Mononuclear cell (primary cell): ENCODE measurements around the gene PCDHA2. TPM values are rescaled to one million over a fixed set of nuclear protein-coding genes. Genes with fewer than 3 reads are reported as not detected.
"Not testable (repeated sequence)": the region's sequence is repeated elsewhere in the genome, so short reads cannot be mapped to it uniquely, and the experiment has no call there.

Experiments used
- H3K27me3 ChIP-seq: 2 replicates; pipeline ENCODE4 v1.6.0; 2011; ENCODE audit warnings: low read length, control low read depth; ENCODE audit not compliant: insufficient read depth
- H3K4me1 ChIP-seq: 2 replicates; pipeline ENCODE4 v1.5.1; 2011; ENCODE audit warnings: mild to moderate bottlenecking, low read length, control low read depth; ENCODE audit not compliant: insufficient read depth
- H3K4me3 ChIP-seq: 2 replicates; pipeline ENCODE4 v1.5.1; 2011; ENCODE audit warnings: mild to moderate bottlenecking, low read length, moderate library complexity
- H3K9me3 ChIP-seq: 2 replicates; pipeline ENCODE4 v1.5.1; 2011; ENCODE audit warnings: low read depth, mild to moderate bottlenecking, control low read depth, low read length
- total RNA-seq: library from RNA; depleted of rRNA; stranded (reverse); fragments of >200 nt; gene quantifications from one replicate; pipeline ENCODE4 v1.2.3, GENCODE V29; 2012

PCDHA2 gene
- total RNA-seq = not detected

DNA sequence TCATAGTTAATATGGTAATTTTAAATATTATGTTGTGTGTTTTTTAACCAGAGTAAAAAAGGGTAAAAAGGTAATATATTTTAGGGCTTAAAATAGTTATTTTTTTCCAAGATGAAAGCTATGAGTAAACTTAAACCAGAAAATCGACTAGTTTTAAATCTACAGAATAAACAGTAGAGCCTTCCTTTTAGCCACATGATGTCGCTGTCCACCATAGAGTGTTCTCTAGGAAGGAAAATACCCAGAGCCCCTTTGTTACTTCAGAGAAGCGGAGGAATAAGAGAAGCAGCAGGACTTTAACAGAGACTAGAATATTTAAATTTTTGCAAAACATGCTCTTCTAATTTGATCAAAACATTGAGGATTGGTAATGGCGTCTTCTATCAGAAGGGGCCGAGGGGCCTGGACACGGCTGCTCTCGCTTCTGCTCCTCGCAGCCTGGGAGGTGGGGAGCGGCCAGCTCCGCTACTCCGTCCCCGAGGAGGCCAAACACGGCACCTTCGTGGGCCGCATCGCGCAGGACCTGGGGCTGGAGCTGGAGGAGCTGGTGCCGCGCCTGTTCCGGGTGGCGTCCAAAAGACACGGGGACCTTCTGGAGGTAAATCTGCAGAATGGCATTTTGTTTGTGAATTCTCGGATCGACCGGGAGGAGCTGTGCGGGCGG, at the start of gene PCDHA2:
Gene PCDHA2 (plus strand): TSS at position 258 of the 664 bp plus-strand sequence.
- Histone ChIP-seq H3K9me3 (peaks cover 40% of the 10 kb centered on the region), H3K4me3 (no peak within 1 kb of the TSS), H3K4me1 (no peaks in the 10 kb centered on the region), H3K27me3 (peaks cover 33% of the 10 kb centered on the region)

- Histone ChIP-seq H3K4me1 (no peaks in the 10 kb centered on the region), H3K9me3 (peaks cover 29% of the 10 kb centered on the region), H3K27me3 (peaks cover 3% of the 10 kb centered on the region), H3K4me3 (no peak overlapping the region)
Measured at GRCh38 chr5:140753561-140753960, 41.1 kb upstream of the PCDHA2 start.

DNA sequence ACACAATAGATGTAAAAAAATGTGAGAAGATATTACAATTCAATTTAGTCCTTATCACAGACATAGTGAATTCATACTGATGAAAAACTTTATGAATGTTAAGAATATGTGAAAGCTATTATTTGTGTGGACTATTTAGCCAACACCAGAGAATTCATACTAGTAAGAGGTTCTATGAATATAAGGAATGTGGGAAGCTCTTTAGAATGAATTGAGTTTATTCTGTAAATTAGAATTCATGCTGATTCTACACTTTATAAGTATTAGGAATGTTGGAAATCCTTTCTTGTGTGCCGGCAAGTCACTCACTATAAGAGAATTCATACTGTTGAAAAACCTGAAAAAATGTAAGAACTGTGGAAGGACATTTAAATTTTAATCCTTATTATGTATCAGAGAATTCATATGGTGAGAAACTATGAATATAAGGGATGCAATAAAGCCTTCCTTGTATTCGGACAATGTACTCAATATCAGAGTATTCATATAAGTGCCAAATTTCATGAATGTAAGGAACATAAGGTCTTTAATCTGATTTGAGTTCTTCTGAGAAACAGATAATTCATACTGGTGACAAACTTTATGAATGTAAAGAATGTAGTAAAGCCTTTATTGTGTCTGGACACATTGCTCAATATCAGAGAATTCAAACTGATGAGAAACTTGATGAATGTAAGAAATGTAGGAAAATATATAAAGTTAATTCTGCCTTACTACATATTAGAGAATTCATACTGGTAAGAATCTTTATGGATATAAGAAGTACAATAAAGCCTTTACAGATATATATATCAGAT, 30.3 kb upstream of the PCDHA2 start:
- H3K27me3 ChIP-seq = no peaks in the 10 kb centered on the region
- H3K4me1 ChIP-seq = no peaks in the 10 kb centered on the region
- peaks cover 89% of the 10 kb centered on the region for H3K9me3 ChIP-seq
- no peak overlapping the region for H3K4me3 ChIP-seq

DNA sequence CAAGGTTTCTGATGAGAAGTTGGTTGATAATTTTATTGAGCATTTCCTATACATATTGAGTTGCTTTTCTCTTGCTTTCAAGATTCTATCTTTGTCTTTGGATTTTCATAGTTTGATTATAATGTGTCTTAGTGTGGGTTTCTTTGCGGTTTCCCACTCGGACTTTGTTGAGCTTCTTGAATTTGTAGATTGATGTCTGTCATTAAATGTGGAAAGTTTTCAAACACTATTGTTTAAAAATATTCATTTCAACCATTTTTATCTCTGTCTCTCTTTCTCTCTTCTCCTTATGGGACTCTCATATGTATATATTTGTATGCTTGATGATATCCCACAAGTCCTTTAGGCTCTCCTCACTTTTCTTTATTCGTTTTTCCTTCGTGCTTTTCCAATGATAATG, 27.2 kb upstream of the PCDHA2 start:
- H3K9me3 ChIP-seq = peaks cover 93% of the 10 kb centered on the region
- no peaks in the 10 kb centered on the region for H3K4me1 ChIP-seq
- no peaks in the 10 kb centered on the region for H3K27me3 ChIP-seq
- no peak overlapping the region for H3K4me3 ChIP-seq

DNA sequence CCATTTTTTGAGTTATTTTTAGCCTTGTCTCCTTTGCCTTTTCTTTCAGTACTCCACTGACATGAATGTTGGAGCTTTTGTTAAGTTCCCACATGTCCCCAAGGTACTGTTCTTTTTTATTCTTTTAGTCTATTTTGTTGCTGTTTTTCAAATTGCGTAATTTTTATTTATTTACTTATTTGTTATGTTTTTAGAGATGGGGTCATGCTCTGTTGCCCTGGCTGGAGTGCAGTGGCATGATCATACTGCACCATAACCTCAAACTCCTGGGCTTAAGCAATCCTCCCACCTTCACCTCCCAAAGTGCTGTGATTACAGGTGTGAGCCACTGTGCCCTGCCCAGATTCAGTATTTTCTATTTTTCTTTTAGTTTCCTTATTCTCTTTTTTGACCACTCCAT, 14.1 kb upstream of the PCDHA2 start:
- H3K9me3 ChIP-seq = peaks cover 13% of the 10 kb centered on the region
- H3K27me3 ChIP-seq = peaks cover 7% of the 10 kb centered on the region
- H3K4me1 ChIP-seq = no peaks in the 10 kb centered on the region
- H3K4me3 ChIP-seq = no peak overlapping the region

DNA sequence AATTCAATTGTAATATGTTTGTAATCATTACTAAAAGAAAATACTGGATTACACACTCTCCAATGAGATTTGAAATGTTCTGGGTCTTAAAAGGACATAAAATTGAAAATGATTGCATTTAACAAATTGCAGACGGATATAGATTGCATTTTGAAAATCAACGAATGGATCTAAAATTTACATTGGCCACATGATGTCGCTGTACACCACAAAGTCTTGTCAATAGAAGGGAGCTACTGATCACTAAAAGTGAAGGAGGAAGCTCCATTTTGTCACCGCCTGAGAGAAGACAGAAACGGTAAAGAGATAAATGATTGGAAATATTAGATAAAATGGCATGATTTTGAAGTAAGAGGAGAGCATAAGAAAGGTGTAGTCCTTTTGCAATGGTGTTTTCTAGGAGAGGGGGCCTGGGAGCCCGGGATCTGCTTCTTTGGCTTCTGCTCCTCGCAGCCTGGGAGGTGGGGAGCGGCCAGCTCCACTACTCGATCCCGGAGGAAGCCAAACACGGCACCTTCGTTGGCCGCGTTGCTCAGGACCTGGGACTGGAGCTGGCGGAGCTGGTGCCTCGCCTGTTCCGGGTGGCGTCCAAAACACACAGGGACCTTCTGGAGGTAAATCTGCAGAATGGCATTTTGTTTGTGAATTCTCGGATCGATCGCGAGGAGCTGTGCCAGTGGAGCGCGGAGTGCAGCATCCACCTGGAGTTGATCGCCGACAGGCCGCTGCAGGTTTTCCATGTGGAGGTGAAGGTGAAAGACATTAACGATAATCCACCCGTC, 8.6 kb upstream of the PCDHA2 start, which contains the start of gene PCDHA1:
Gene PCDHA1 (plus strand): TSS at position 236 of the 782 bp plus-strand sequence.
- Histone ChIP-seq H3K27me3 (peaks cover 31% of the 10 kb centered on the region), H3K9me3 (peaks cover 46% of the 10 kb centered on the region), H3K4me1 (no peaks in the 10 kb centered on the region), H3K4me3 (no peak within 1 kb of the TSS)

DNA sequence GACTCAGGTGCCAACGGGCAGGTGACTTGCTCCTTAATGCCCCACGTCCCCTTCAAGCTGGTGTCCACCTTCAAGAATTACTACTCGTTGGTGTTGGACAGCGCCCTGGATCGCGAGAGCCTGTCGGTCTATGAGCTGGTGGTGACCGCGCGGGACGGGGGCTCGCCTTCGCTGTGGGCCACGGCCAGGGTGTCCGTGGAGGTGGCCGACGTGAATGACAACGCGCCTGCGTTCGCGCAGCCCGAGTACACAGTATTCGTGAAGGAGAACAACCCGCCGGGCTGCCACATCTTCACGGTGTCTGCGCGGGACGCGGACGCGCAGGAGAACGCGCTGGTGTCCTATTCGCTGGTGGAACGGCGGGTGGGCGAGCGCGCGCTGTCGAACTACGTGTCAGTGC, 7.2 kb upstream of the PCDHA2 start:
- not testable (repeated sequence) for H3K4me1 ChIP-seq, H3K4me3 ChIP-seq
- Histone ChIP-seq H3K9me3 (peaks cover 40% of the 10 kb centered on the region), H3K27me3 (peaks cover 34% of the 10 kb centered on the region)

DNA sequence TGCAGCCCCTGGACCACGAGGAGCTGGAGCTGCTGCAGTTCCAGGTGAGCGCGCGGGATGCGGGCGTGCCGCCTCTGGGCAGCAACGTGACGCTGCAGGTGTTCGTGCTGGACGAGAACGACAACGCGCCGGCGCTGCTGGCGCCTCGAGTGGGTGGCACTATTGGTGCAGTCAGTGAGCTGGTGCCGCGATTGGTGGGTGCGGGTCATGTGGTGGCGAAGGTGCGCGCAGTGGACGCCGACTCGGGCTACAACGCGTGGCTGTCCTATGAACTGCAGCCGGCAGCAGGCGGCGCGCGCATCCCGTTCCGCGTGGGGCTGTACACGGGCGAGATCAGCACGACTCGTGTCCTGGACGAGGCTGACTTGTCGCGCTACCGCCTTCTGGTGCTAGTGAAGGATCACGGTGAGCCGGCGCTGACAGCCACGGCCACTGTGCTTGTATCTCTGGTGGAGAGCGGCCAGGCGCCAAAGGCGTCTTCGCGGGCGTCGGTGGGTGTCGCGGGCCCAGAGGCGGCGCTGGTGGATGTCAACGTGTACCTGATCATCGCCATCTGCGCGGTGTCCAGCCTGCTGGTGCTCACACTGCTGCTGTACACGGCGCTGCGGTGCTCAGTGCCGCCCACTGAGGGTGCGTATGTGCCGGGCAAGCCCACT, 6.7 kb upstream of the PCDHA2 start:
- Histone ChIP-seq H3K27me3 (peaks cover 36% of the 10 kb centered on the region), H3K9me3 (peaks cover 45% of the 10 kb centered on the region)
- not testable (repeated sequence) for H3K4me3 ChIP-seq, H3K4me1 ChIP-seq

DNA sequence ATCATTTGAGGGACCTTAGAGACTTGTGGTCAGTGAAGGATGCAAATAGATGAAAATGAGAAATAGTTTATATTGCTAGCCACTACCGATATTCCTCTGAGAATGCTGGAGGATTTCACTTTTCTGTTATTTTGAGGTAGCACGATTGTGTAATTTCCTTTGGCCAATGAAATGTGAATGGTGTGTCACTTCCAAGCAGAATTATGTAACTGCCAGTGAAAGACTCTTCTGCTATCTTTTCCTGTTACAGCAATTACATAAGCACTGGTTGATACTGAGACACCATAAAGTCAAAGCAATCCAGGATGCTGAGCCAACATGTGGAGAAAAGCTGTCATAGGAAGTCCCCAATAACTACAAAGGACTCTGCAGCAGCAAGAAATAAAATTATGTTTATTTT, 3.6 kb upstream of the PCDHA2 start:
- Histone ChIP-seq H3K4me1 (no peaks in the 10 kb centered on the region), H3K4me3 (no peak overlapping the region), H3K9me3 (peaks cover 60% of the 10 kb centered on the region), H3K27me3 (peaks cover 51% of the 10 kb centered on the region)

GRCh38 chr5:140795259-140795641, 598 bp downstream of the PCDHA2 start:
- Histone ChIP-seq H3K27me3 (peaks cover 31% of the 10 kb centered on the region), H3K4me3 (no peak overlapping the region), H3K9me3 (peaks cover 38% of the 10 kb centered on the region), H3K4me1 (no peaks in the 10 kb centered on the region)

DNA sequence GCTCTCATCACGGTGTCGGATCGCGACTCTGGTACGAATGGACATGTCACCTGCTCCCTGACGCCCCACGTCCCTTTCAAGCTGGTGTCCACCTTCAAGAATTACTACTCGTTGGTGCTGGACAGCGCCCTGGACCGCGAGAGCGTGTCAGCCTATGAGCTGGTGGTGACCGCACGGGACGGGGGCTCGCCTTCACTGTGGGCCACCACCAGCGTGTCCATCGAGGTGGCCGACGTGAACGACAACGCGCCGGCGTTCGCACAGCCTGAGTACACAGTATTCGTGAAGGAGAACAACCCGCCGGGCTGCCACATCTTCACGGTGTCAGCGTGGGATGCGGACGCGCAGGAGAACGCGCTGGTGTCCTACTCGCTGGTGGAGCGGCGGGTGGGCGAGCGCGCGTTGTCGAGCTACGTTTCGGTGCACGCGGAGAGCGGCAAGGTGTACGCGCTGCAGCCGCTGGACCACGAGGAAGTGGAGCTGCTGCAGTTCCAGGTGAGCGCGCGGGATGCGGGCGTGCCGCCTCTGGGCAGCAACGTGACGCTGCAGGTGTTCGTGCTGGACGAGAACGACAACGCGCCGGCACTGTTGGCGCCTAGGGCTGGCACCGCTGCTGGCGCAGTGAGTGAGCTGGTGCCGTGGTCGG, 1.5 kb downstream of the PCDHA2 start:
- H3K4me1 ChIP-seq, H3K4me3 ChIP-seq: not testable (repeated sequence)
- H3K9me3 ChIP-seq = peaks cover 41% of the 10 kb centered on the region
- peaks cover 41% of the 10 kb centered on the region for H3K27me3 ChIP-seq

DNA sequence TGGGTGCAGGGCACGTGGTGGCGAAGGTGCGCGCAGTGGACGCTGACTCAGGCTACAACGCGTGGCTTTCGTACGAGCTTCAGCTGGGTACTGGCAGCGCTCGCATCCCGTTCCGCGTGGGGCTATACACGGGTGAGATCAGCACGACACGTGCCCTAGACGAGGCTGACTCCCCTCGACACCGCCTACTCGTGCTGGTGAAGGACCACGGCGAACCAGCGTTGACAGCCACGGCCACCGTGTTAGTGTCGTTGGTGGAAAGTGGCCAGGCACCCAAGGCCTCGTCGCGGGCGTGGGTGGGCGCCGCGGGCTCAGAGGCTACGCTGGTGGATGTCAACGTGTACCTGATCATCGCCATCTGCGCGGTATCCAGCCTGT, 2.1 kb downstream of the PCDHA2 start:
- Histone ChIP-seq H3K9me3 (peaks cover 41% of the 10 kb centered on the region), H3K27me3 (peaks cover 44% of the 10 kb centered on the region), H3K4me3 (no peak overlapping the region), H3K4me1 (no peaks in the 10 kb centered on the region)

GRCh38 chr5:140800816-140801493, 6.3 kb downstream of the PCDHA2 start, which contains the start of gene PCDHA3:
Gene PCDHA3, plus strand, starts transcription at chr5:140801057.
- no peaks in the 10 kb centered on the region for H3K4me1 ChIP-seq
- peaks cover 24% of the 10 kb centered on the region for H3K27me3 ChIP-seq
- peaks cover 18% of the 10 kb centered on the region for H3K9me3 ChIP-seq
- no peak within 1 kb of the TSS for H3K4me3 ChIP-seq

- Histone ChIP-seq H3K9me3 (peaks cover 23% of the 10 kb centered on the region), H3K4me1 (no peaks in the 10 kb centered on the region), H3K27me3 (peaks cover 24% of the 10 kb centered on the region), H3K4me3 (no peak overlapping the region)
Measured at GRCh38 chr5:140801494-140801841, 6.8 kb downstream of the PCDHA2 start.
